CD4-positive, alpha-beta T cell treated with Interleukin-4 for 4 hours (primary cell): Measurements from ENCODE around the gene MEF2C.

Source experiments
- DNase-seq: peaks from one replicate; pipeline ENCODE4 v3.0.0-alpha.2; 2020

Gene MEF2C

DNA sequence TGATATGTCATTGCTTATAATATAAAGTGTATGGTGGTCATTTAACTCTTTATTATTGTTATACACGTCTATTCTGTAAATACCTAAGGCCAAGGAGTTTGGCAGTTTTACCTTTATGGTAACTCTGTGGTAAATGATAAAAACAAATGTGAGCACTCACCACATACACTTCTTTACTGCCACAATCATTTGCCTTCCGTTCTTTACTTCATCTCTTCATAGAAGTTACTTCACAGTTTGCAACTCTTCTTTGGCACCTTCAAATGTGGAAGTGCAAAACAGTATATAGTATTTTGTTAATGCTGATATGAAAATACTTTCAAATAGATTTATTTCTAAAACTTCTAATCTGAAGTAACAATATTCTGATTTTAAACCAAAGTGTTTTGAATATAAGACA lies 4.4 kb upstream of the MEF2C start:
- DNase-seq: no peak

DNA sequence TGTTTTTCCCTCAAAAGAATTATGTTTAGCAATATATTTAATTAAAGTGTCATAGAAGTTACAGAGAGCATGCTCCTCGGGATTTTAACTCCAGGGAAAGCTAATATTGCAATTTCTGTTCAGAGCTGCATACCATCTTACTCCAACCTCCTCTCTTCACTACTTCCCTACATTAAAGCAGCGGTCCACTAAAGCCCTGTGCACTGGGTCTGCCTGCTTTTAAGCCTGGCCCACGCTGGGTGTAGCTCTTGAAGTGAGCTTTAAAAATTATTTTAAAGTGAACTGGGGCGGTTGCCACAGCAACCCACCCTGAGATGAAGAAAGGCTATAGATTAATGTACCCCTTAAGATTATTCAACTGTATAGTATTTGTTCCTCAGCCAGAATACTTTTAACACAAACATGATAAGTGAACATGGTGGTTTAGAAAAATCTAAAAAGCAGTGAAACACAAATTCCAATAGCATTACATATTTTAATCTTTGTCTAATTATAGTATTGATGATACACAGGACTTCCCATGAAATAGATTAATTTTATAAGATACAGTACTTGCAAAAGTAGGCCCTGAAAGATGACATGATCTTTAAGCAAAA lies 3.9 kb upstream of the MEF2C start:
- no peak for DNase-seq

DNA sequence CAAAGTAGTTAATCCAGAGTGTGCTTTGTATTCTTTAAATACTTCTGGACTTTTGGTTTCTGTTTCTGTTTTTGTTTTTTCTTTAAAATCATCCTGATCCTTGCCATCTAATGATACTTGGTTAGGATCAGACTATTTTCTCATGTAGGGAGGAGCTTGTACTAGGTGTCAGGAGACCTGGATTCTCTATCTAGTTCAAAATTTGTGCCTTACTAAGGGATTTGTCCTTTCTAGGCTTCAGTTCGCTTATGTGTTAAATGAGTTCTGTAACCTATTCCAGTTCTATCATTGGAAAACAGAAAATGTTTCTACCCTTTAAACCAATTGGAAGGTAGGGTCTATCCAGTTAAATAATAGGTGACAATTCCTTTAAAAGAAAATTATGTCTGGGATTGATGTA lies 3.3 kb upstream of the MEF2C start:
- no peak for DNase-seq

DNA sequence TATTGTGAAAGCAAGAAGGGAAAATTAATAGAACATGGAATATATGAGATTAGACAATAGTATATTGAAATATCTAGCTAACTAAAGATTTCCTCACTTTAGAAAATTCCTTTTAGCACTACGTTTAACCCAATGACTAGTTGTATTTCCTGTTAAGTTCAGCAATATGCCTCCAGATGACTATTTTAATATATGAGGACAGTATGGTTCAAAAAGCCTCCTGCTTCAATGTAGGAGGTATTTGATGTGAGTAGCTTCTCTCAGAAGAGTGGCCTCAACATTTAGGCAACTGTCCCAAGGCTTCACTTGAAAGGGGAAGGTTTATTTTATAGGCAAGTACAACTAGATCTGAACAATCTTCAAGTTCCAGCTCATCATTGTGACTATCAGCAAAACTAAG lies 2.0 kb upstream of the MEF2C start:
- no peak for DNase-seq

DNA sequence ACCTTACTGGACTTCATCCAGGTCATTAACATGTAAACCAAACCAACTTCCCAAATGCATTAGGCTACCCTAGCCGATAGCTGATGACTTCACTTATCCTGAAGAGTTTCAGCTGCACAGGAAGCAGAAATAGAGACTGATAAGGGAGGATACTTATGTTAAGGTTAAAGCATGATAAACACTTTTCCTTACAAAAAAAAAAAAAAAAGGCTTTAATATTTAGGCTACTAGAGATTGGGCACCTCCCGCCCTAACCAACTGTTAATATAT lies 1.6 kb upstream of the MEF2C start:
- no peak for DNase-seq

DNA sequence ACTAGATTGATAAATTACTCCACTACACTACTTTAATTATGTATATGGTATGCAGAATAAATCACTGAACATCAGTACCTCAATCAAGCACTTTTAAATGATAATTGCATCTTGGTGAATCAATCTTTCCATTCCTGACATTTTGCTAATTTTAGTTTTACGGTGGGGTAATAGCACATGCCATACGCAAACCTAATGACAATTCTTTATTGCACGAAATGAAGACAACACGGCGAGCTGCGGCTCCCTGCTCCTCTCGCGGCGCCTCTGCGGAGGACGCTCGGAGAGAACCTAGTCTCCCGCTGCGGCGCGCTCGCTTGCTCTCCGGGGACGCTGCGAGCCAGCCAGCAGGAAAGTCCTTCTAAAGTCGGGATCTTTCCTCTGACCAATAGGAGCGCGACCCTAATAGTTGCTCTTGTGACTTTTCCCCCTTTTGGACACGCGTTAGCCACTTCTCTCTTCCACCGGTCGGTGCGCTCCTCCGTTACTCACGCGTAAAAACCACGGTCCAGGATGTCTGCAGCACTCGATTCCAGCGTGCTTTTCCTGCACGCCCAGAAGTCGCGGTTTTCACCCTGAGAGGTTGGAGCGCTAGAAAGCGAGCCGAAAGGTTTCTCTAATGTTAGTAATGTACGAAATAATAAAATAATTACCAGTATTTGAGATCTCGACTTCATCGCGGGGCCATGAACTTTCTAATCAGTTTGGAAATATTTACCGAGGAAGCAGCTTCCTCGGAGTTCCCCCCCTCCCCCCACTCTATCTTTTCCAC lies 1.0 kb upstream of the MEF2C start:
- DNase-seq: no peak

DNA sequence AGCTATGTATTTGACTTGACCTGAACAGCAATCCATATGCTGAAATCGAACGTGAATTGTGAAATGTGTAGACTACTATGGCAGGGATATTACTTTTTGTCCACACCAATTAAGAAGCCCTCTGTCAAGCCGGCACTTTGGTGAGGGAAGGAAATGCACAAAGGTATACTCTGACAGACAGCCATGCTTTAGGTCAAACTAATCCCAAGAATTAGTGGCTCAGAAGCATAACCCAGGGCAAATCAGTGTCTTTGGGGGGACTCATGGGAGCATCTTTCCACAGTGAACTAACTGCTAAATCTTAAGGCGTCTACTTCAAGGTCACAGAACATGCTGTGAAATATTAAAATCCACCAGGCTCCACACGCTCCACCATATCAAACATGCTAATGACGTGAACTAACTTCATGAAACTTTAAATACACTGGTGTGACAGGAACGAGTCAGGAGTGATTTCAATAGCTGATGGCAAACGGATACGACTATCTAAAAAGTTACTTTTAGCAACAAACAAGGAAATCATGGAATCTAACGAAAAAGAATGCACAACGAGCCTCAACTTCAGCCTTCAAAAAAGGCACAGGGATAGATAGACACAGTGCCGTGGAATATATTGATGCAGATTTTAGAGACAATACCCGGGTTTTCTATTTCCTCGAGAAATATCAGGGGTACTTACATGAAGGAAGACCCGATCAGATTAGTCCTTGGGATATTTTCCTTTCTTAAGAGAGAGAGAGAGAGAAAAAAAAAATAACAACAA lies 527 bp downstream of the MEF2C start:
- DNase-seq: no peak

DNA sequence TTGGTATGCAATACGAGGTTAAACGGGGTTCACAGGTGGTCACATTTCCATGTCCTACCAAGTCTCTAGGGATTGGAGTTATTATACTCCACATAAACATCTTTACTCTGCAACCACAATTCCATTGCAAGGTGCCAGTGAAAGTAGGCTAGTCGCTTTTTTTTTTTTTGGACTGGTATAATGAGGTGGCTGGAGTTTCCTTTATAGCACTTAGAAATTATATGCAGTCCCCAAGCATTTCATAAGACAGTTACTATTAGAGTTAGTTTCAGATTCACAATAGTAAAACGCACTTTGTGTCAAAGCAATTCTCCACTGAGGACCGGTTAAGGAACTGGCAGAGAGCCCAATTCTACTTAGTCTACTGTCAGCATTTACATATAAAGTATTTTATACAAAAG lies 1.4 kb downstream of the MEF2C start:
- DNase-seq: no peak

DNA sequence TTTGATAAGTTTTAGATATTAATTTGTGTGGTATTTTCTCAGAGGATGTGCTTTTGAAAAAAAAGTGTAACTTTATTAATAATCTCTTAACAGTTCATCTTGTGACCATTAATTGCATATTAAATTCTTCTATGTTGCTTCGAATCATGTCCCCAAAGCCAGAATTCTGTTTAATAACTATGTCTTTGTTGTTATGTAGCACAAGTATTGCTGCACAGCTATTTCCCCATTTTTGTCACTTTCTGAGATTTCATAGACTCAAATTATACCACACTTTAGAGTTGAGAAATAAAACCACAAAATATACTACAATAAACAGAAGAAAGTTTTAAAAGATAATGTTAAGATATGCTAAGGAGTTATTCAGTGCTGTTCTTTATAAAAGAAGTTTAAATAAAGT lies 2.8 kb downstream of the MEF2C start:
- DNase-seq: no peak

DNA sequence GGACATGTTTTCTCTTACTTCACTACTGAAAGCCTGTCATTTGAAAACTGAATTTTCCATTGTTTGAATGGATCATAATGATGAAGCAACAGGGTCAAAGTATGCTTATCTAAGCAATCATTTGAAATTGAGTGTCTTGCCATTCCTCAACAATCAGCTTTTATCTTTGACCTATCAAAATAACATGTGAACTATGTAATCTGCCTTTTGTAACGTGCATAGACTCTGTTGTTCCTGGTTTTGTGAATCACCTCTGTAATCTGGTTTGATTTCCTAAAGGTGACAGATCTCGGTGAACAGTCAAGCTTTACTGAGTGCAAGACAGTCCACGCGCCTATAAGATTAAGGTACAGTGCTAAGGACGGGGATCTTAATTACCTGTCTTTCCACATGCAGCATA lies 3.3 kb downstream of the MEF2C start:
- DNase-seq: no peak

DNA sequence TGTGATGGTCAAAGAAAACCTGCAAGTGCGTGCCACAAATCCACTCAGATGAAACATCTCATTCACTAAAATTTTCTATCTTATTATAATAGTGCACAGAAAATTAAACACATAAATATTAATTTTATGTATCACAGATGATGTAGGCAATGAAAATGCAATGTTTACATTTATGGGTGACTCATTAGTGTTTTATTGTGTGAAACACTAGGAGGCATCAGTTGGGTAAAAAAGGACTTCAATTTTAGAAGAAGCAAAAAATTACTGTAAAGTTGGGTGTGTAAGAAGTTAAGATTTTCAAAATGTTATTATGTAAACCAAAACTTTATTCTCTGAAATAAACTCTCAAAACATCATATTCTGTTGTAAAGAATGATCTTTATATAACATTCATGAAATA lies 4.0 kb downstream of the MEF2C start:
- no peak for DNase-seq

DNA sequence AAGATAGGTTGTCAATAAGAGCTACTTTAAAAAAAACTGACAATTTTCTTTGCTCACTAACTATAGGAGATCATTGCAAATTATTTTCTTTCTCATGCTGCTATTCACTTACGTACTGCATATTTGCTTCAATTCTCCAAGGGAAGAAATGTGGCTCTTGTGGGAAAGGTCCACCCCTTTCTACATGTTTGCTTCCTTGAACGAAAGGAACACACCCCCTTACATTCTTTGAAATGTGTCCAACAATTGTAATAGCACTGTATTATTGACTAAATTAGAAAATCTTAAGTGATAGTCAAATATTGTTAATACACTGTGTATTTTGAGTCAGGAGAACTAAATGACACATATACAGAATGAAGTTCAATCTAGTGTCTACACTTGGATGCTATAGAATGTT lies 5.2 kb downstream of the MEF2C start:
- DNase-seq: no peak

DNA sequence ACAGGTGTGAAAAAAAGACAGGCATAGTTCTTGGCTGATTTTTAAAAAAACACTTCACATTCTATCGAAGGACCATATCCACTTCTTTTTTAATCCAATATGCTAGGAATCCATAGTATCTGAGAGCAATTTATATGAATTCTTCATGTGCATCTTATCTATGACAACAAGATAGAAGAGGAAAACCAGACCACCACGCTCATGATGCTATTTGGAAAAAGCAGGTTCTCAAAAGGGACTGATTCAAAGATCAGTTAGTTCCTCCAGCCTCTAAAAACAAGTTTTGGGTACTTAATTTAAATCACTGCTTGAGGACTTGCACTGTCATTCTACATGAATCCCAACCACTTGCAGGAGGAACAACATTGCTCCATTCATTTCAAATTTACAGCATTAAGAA lies 6.3 kb downstream of the MEF2C start:
- no peak for DNase-seq

DNA sequence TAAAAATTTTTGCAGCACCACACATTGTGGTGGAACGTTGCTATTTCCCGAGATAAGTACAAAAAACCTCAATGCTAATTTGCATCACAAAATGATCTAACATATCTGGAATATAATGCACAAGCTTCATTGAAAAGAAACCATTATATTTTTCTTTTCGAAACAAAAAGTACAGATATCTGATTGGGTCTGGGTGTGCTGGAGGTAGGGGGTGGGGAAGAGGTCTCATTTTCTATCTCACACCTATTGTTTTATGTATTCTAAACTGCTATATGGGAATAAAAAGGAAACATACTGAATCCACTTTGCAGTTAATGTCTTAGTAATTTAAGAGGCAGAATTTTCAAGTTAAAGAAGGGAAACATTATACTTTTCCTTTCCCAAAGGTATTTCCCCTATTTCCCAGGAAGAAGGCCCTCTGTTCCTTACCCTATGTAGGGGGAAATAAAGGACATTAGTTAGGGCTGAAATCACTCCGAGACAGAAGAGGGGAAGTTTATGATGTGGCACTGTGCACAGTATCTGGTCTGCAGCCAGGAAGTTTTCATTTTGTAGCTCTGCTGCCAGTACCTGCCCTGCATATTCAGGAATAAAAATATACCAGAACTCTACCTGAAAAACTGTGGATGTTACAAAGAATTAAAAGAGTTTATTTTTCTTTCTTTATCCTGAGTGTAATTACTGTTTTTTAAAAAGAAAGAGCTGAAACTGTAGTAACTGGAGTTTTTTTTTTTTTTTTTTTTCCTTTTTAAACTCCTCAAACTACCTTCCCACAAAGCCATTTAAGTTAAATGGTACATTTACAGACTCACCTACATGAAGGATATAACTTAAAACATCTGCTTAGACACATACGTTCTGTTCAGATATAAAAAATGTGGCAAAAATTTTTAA lies 7.4 kb downstream of the MEF2C start:
- no peak for DNase-seq

DNA sequence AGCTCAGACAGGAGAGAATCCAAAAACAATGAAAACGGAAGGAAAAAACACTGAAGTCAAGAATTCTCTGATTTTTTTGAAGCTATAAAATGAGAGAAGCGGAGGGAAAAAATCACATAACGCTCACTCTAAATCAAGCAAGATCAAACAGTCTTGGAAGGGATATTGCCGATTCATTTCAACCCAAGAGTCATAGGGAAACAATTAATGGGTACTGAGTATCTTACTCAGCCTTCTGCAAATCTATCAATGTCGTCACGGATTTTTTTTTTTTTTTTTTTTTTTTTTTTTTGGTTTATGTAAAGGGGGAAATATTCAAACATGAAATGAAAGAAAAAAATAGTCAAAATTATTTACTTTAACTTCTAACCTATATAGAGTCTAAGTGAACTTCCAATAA lies 9.5 kb downstream of the MEF2C start:
- DNase-seq: no peak

DNA sequence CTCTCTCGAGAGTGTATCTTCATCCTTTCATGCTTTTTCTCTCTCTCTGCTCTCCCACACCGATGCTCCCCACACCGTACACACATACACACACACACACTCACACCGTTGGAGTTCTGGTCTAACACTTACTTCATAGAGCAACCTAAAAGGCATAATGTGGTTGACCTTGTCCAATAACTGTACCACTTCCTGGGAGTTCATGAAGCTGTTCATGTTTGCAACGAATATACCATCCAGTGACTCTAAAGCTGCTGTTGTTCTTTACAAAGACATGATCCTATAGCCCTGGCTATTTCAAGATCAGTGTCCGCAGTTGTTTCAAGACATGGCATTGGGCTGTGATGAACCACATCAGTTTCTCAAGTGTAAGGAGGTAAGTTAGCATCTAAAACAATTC lies 10.0 kb downstream of the MEF2C start:
- no peak for DNase-seq

DNA sequence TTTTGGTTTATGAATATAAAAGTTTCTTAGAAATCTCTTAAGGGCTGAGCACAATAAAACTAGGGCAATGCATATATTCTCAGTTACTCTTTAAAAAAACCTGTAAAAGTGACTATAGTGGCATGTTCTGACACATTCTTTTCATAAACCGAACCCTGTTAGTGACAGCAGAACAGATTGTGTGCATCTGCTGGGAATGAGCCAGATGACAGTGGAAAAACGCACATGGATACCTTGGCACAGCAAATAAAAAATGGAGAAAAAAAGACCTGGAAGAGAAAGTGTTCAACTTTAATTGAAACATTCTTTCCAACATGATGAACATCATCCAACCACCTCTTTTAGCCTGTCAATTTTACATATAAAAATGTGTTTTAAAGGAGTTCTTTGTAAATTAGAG lies 12.7 kb downstream of the MEF2C start:
- DNase-seq: no peak

DNA sequence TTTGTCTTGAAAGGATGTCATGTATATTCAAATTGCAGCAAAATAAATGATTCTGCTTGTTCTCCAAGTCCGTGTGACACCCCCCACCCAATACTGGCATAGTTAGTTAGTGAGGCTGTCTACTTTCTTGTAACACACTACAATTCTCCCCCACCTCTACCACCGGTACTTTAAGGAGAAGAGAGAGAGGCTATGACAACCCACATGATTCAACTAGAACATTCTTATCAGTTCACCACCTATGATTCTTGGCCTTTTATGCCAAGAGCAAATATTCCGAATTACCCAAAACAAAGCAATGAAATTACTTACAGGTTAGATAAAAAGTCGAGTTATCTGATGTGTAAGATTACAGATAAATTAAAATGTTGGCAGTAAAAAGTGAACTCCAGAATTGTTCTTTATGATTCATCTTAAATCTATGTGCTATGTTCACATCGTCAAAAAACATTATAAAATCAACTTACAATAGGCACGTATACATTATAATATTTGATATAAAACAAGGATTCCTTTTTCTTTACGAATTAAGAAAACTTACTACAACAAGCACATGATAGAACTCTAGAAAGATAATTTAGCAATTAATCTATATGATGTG lies 14.4 kb downstream of the MEF2C start:
- no peak for DNase-seq

DNA sequence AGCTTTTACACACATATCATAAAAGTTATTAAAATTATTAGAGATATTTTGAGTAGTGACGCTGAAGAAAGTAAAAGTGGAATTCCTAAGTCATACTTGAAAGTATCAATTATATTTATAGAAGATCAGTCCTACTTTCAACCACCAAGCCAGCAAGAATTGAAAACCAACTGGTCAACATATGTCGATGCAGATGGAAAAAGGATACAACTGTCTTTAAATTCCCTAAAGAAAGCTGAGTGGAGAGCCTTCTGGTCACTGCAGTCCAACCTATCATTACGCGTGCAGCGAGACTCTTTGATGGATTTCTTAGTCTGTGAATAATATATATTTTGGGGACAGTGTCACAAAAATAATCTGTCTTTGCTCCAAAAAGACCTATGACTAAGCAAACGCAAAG lies 15.3 kb downstream of the MEF2C start:
- no peak for DNase-seq

DNA sequence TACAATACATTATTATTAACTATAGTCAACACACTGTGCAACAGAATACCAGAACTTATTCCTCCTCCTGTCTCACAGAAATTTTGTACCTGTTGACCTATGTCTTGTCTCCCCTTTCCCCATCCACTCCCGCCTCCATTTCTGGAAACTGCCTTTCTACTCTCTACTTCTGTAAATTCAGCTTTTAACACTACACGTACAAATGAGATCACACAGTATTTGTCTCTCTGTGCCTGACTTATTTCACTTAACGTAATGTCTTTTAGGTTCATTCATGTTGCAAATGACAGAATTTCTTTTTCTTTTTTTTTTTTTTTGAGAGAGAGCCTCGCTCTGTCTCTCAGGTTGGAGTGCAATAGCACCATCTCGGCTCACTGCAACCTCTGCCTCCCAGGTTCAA lies 19.5 kb downstream of the MEF2C start:
- no peak for DNase-seq

DNA sequence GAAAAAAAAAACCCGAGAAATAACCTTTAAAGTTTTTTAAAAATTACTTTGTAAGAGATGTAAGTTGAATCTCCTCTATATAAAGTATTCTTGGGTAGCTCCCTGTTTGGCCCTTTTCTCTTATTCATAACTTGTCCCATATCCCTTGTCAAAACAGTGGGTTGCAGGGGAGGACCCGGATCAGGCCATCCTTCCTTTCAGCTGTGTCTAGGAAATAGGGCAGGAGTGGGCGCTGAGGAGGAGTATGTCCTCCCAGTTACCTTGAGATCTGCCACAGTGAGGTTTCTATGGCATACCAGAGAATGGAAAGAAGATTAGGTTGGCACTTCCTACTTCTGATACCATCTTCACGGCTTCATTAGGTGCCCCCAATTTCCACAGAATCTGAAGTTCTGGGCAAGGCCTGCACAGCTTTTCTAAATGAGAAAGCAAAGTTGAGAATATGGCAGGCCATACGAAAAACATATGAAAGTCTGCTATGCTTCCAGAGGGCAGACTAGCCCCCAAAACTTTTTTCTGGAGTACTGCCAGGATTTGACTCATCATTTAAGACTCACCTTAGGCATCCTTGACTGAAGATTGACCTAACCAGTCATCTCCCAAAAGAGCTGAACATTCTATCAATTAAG lies 20.3 kb downstream of the MEF2C start:
- DNase-seq: no peak

DNA sequence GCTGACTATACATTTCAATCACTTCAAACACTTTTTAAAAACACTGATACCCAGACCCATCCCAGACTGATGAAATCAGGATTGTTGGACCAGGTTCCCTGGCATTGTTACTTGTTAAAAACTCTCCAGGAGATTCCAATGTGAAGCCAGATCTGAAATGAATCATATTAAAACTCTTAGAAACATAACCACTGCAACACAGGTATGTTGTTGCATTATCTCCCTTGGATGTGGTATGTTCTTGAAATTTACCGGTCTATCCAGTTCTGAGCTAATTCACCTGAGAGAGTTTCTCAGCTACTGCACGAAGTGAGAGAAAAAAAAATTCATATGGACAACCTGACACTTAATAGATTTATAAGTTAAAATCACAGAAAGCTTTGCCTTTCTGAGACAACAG lies 21.8 kb downstream of the MEF2C start:
- no peak for DNase-seq

DNA sequence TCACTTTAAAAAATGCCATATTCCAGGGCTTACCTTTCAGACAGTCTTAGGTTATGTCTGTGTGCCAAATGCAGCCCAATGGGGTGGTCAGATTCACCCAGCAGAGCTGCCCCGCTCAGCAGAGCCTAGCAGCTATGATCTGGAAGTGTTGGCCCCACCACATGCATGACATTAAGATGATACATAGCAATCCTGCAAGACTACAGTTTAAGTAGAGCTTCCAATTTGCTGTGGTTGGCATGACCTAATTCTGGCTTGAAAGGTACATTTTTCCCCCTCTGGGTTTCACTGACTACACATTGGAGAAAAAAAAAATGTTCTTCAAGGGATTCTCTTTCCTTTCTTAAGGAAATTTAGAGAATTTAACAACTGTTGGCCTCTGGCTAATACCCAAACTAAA lies 22.5 kb downstream of the MEF2C start:
- DNase-seq: no peak
